Measurements from ENCODE around the gene FMNL2.

FMNL2 gene

DNA sequence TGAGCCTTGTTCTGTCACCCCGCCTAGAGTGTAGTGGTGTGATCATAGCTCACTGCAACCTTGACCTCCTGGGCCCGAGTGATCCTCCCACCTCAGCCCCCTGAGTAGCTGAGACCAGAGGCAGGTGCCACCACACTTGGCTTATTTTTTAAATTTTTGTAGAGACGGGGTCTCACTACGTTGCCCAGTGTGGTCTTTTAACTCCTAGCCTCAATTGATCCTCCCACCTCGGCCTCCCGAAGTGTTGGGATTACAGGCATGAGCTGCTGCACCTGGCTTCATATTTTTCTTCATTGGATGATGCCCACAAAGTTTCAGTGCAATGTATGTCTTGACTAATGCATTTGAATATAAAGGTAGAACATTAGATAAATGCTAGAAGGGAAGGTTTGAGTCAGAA lies 120.8 kb downstream of the FMNL2 start:
- Histone ChIP-seq H3K27ac (ENCODE audit: low read depth, low read length) (no peak overlapping the region), H3K79me2 (ENCODE audit: insufficient read depth, low read length) (no peaks in the 10 kb centered on the region), H3K27me3 (ENCODE audit: low read length) (no peaks in the 10 kb centered on the region), H3K9me3 (ENCODE audit: insufficient read depth, low read length) (no peaks in the 10 kb centered on the region), H3K9me2 (replicated peaks; ENCODE audit: insufficient read depth, low read length) (no peaks in the 10 kb centered on the region), H3K9ac (ENCODE audit: low read length) (no peak overlapping the region), H2AFZ (ENCODE audit: low read depth, low read length, severe bottlenecking) (no peak overlapping the region), H4K20me1 (ENCODE audit: low read depth, low read length) (no peaks in the 10 kb centered on the region), H3K4me2 (ENCODE audit: low read depth, low read length, poor library complexity, severe bottlenecking) (no peak overlapping the region), H3F3A (ENCODE audit: insufficient read depth) (no peaks in the 10 kb centered on the region), H3K36me3 (ENCODE audit: low read length) (no peaks in the 10 kb centered on the region), H3K4me3 (ENCODE audit: insufficient read depth, low read length, poor library complexity, severe bottlenecking) (no peak overlapping the region)
- TF ChIP-seq EZH2phosphoT487 (conservative IDR thresholded peaks at IDR 0.05; ENCODE audit: low read length) (no peak), CTCF (IDR thresholded peaks at IDR 0.05; ENCODE audit: insufficient read depth, low read length, poor library complexity, severe bottlenecking) (no peak)

- Histone ChIP-seq H3F3A (ENCODE audit: insufficient read depth) (no peaks in the 10 kb centered on the region), H3K4me3 (ENCODE audit: insufficient read depth, low read length, poor library complexity, severe bottlenecking) (no peak overlapping the region), H3K79me2 (ENCODE audit: insufficient read depth, low read length) (no peaks in the 10 kb centered on the region), H3K9me3 (ENCODE audit: insufficient read depth, low read length) (no peaks in the 10 kb centered on the region), H3K9me2 (replicated peaks; ENCODE audit: insufficient read depth, low read length) (no peaks in the 10 kb centered on the region), H3K9ac (ENCODE audit: low read length) (no peak overlapping the region), H3K27me3 (ENCODE audit: low read length) (no peaks in the 10 kb centered on the region), H4K20me1 (ENCODE audit: low read depth, low read length) (no peaks in the 10 kb centered on the region), H3K27ac (ENCODE audit: low read depth, low read length) (no peak overlapping the region), H3K4me2 (ENCODE audit: low read depth, low read length, poor library complexity, severe bottlenecking) (no peak overlapping the region), H3K36me3 (ENCODE audit: low read length) (no peaks in the 10 kb centered on the region), H2AFZ (ENCODE audit: low read depth, low read length, severe bottlenecking) (no peak overlapping the region)
- TF ChIP-seq EZH2phosphoT487 (conservative IDR thresholded peaks at IDR 0.05; ENCODE audit: low read length) (no peak), CTCF (IDR thresholded peaks at IDR 0.05; ENCODE audit: insufficient read depth, low read length, poor library complexity, severe bottlenecking) (no peak)
Observed at GRCh38 chr2:152456262-152456661, 121.3 kb downstream of the FMNL2 start.

DNA sequence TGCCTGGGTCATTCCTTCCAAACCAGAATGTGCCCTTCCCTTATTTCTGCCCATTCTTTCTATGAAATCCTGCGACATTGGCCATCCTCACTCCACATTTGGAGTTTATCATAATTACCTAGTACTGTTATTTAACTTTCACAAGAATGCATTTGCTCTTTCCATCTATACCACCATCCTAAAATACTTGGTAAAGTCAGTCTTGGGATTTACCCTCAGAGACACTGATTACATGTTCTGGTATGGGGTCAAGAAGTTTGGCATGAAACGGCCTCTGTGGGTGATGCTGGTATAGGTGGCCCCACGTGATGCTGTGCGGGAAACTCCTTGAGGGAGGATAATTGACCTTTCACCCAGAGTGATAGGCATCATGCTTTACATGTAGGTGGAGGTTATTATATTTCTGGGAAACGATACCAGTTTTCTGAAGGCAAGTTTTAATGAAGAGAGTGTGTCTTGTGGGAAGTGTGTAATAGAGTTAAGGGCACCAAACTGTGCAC lies 123.5 kb downstream of the FMNL2 start:
- no peak overlapping the region for H2AFZ ChIP-seq (ENCODE audit: low read depth, low read length, severe bottlenecking)
- H3F3A ChIP-seq (ENCODE audit: insufficient read depth) = no peaks in the 10 kb centered on the region
- H3K9ac ChIP-seq (ENCODE audit: low read length) = no peak overlapping the region
- H3K4me2 ChIP-seq (ENCODE audit: low read depth, low read length, poor library complexity, severe bottlenecking) = no peak overlapping the region
- H3K36me3 ChIP-seq (ENCODE audit: low read length) = no peaks in the 10 kb centered on the region
- no peaks in the 10 kb centered on the region for H4K20me1 ChIP-seq (ENCODE audit: low read depth, low read length)
- H3K27me3 ChIP-seq (ENCODE audit: low read length) = no peaks in the 10 kb centered on the region
- no peaks in the 10 kb centered on the region for H3K9me3 ChIP-seq (ENCODE audit: insufficient read depth, low read length)
- no peak for TF ChIP-seq EZH2phosphoT487 (conservative IDR thresholded peaks at IDR 0.05; ENCODE audit: low read length)
- no peak for TF ChIP-seq CTCF (IDR thresholded peaks at IDR 0.05; ENCODE audit: insufficient read depth, low read length, poor library complexity, severe bottlenecking)
- no peaks in the 10 kb centered on the region for H3K79me2 ChIP-seq (ENCODE audit: insufficient read depth, low read length)
- H3K9me2 ChIP-seq (replicated peaks; ENCODE audit: insufficient read depth, low read length) = no peaks in the 10 kb centered on the region
- no peak overlapping the region for H3K4me3 ChIP-seq (ENCODE audit: insufficient read depth, low read length, poor library complexity, severe bottlenecking)
- H3K27ac ChIP-seq (ENCODE audit: low read depth, low read length) = no peak overlapping the region

Measured in SU-DHL-6 (cell line).